Upper lobe of right lung (tissue), 1 donor: ENCODE measurements around the gene UXS1. TPM values are rescaled to one million over a fixed set of nuclear protein-coding genes. Genes with fewer than 3 reads are reported as not detected.
"Not testable (repeated sequence)": the region's sequence is repeated elsewhere in the genome, so short reads cannot be mapped to it uniquely, and the experiment has no call there.

ENCODE experiments used
- ATAC-seq: fragments of 200-7000 bp; cut with Tn5 transposase; one replicate; pipeline ENCODE4 v1.9.1; 2020; ENCODE audit warnings: mild to moderate bottlenecking, moderate library complexity
- DNase-seq: peaks from one replicate; pipeline ENCODE4 v3.0.0-alpha.2; 2020
- H3K27ac ChIP-seq: fragments of 200-600 bp; one replicate; pipeline ENCODE4 v1.8.0; 2022
- H3K27me3 ChIP-seq: fragments of 200-600 bp; one replicate; pipeline ENCODE4 v1.8.0; 2022; ENCODE audit warnings: mild to moderate bottlenecking
- H3K36me3 ChIP-seq: fragments of 200-600 bp; one replicate; pipeline ENCODE4 v1.8.0; 2022
- H3K4me1 ChIP-seq: fragments of 200-600 bp; one replicate; pipeline ENCODE4 v1.8.0; 2022
- H3K4me3 ChIP-seq: fragments of 200-600 bp; one replicate; pipeline ENCODE4 v1.8.0; 2022; ENCODE audit warnings: mild to moderate bottlenecking
- H3K9me3 ChIP-seq: fragments of 200-600 bp; one replicate; pipeline ENCODE4 v1.8.0; 2022
- intact Hi-C: fragments of 100-400 bp; cut with DNase I; formaldehyde crosslinking; loops from one replicate; pipeline ENCODE4 v1.11.0; 2022
- long read RNA-seq: library from polyadenylated mRNA; unstranded; transcript quantifications from one replicate; pipeline ENCODE4 v2.0.0, GENCODE V29; 2021
- total RNA-seq: library from RNA; stranded (reverse); fragmentation: NEBNext Ultra II Directional; extraction: Animal tissue kit (Norgen Biotek cat#: 25700); gene quantifications from one replicate; pipeline ENCODE4 v1.2.1, GENCODE V29; 2021
- TF ChIP-seq, protein P1 (sequence below): fragments of 200-600 bp; IDR thresholded peaks from one replicate; pipeline ENCODE4 v1.8.0; 2022; ENCODE audit warnings: antibody characterized with exemption
- donor health status: DM: no; HTN: yes; CAD: no; lungs with severe emphysema.

Gene UXS1
- 64.8 TPM for total RNA-seq
- long read RNA-seq, transcript UXS1-201 (15 exons, 2,099 nt) = minor isoform, 30 of 132 reads
- long read RNA-seq, transcript UXS1-203 (15 exons, 1,839 nt) = major isoform, 84 of 132 reads
- long read RNA-seq, partial matches to known transcripts = 7 of 132 reads
- long read RNA-seq, other reads (novel, unspliced or antisense) = 11 of 132 reads

GRCh38 chr2:106193977-106194778, at the start of gene UXS1:
Gene UXS1 (minus strand): TSS chr2:106194301. CDS start chr2:106194241, 60 bp downstream.
- Histone ChIP-seq H3K9me3 (no peaks in the 10 kb centered on the region), H3K4me3 (peak within 1 kb of the TSS; percentile 91), H3K27ac (peak within 1 kb of the TSS; percentile 88), H3K4me1 (peaks cover 37% of the 10 kb centered on the region), H3K27me3 (no peaks in the 10 kb centered on the region), H3K36me3 (no peaks in the 10 kb centered on the region)
- DNase-seq = peak; percentile 99
- ATAC-seq = peak; percentile 92
- TF ChIP-seq, protein P1, sequence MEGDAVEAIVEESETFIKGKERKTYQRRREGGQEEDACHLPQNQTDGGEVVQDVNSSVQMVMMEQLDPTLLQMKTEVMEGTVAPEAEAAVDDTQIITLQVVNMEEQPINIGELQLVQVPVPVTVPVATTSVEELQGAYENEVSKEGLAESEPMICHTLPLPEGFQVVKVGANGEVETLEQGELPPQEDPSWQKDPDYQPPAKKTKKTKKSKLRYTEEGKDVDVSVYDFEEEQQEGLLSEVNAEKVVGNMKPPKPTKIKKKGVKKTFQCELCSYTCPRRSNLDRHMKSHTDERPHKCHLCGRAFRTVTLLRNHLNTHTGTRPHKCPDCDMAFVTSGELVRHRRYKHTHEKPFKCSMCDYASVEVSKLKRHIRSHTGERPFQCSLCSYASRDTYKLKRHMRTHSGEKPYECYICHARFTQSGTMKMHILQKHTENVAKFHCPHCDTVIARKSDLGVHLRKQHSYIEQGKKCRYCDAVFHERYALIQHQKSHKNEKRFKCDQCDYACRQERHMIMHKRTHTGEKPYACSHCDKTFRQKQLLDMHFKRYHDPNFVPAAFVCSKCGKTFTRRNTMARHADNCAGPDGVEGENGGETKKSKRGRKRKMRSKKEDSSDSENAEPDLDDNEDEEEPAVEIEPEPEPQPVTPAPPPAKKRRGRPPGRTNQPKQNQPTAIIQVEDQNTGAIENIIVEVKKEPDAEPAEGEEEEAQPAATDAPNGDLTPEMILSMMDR = no peak
- intact Hi-C loops = no loop called here

GRCh38 chr2:106239491-106239890, 45.4 kb upstream of the UXS1 start:
- H3K4me3 ChIP-seq, H3K9me3 ChIP-seq, intact Hi-C loops, ATAC-seq, H3K27me3 ChIP-seq, H3K27ac ChIP-seq, H3K36me3 ChIP-seq, DNase-seq, H3K4me1 ChIP-seq: not testable (repeated sequence)

GRCh38 chr2:106235392-106235791, 41.3 kb upstream of the UXS1 start:
- H3K9me3 ChIP-seq, H3K4me1 ChIP-seq, H3K36me3 ChIP-seq, intact Hi-C loops, ATAC-seq, H3K4me3 ChIP-seq, H3K27ac ChIP-seq, DNase-seq, H3K27me3 ChIP-seq: not testable (repeated sequence)

GRCh38 chr2:106233350-106233706, 39.2 kb upstream of the UXS1 start:
- H3K27ac ChIP-seq = no peak overlapping the region
- H3K27me3 ChIP-seq = no peaks in the 10 kb centered on the region
- H3K4me3 ChIP-seq = no peak overlapping the region
- H3K4me1 ChIP-seq = no peaks in the 10 kb centered on the region
- ATAC-seq = no peak
- H3K9me3 ChIP-seq = no peaks in the 10 kb centered on the region
- DNase-seq = no peak
- no peaks in the 10 kb centered on the region for H3K36me3 ChIP-seq
- TF ChIP-seq, protein P1 = no peak
- intact Hi-C loops = loop anchor here (5.0 kb wide), 1 partner anchor 309 kb away; no protein-coding TSS in a partner anchor

DNA sequence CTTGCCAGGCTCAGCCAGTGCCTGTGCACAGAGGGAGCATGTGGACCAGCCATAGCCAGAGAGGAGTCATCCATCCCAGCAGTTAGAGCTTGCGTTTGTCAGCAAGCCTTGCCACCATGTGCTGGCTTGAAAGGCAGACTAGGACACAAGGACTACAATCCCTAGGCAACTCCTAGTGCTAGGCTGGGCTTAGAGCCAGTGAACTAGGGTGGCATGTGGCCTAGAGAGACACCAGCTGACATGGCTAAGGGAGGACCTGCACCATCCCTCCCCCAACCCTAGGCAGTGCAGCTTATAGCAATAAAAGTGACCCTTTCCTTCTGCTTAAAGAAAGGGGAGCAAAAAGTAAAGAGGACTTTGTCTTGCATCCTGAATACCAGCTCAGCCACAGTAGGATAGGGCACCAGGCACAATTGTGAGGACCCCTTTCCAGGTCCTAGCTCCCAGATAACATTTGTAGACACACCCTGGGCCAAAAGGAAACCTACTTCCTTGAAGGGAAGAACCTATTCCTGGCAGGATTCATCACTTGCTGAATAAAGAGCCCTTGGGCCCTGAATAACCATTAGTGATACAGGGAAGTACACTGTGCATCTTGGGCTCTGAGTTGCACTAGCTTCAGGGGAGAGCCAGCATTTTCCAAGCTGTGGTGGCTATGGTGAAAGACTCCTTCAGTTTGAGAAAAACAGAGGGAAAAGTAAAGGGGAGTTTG, 38.7 kb upstream of the UXS1 start:
- ATAC-seq (no peak), DNase-seq (no peak)
- Histone ChIP-seq H3K4me1 (no peaks in the 10 kb centered on the region), H3K9me3 (no peaks in the 10 kb centered on the region), H3K27me3 (no peaks in the 10 kb centered on the region), H3K36me3 (no peaks in the 10 kb centered on the region), H3K4me3 (no peak overlapping the region), H3K27ac (no peak overlapping the region)
- TF ChIP-seq, protein P1 = no peak
- intact Hi-C loops = loop anchor here (5.0 kb wide), 1 partner anchor 310 kb away; no protein-coding TSS in a partner anchor

DNA sequence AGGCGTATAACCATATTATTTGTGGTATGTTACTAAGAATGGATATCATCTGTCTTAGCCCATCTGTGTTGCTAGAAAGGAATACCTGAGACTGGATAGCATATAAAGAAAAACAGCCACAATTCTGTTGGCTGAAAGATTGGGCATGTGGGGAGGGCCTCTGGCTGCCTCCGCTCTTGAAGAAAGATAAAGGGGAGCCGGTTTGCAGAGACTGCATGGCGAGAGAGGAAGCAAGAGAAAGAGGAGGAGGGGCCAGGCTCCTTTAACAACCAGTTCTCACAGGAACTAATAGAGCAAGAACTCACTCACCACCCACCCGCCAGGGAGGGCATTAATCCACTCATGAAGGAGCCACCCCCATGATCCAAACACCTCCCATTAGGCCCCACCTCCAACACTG, 29.2 kb upstream of the UXS1 start:
- TF ChIP-seq, protein P1 = no peak
- intact Hi-C loops = no loop called here

DNA sequence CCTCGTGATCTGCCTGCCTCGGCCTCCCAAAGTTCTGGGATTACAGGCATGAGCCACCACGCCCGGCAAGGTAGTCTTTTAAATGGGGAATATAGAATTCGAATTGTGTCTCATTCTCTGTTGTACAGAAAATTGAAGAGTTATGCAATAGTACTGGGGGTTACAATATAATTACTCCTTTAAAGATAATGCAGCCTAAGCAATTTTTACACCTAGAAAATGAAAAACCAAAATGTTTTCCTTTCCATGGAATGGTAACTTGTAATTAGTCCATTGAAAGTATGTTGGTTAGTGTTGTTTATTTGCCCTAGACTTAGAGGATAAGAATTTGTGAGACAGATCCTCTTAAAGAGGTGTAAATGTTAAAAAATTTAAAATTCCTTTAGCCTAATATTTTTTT, 28.0 kb upstream of the UXS1 start:
- H3K27ac ChIP-seq, H3K9me3 ChIP-seq, H3K4me3 ChIP-seq, ATAC-seq, H3K36me3 ChIP-seq, H3K27me3 ChIP-seq, H3K4me1 ChIP-seq, intact Hi-C loops, DNase-seq: not testable (repeated sequence)

More for the DNA sequence above, 29.2 kb upstream of the UXS1 start:
- DNase-seq (no peak), ATAC-seq (no peak)
- Histone ChIP-seq H3K4me3 (no peak overlapping the region), H3K36me3 (no peaks in the 10 kb centered on the region), H3K9me3 (no peaks in the 10 kb centered on the region), H3K27ac (no peak overlapping the region), H3K4me1 (no peaks in the 10 kb centered on the region), H3K27me3 (no peaks in the 10 kb centered on the region)
